ENCODE data around the gene ADRA2C.

- TF ChIP-seq ZNF274 (IDR thresholded peaks at IDR 0.05; ENCODE audit: low read depth, low read length) (no peak), YY1 (IDR thresholded peaks at IDR 0.05; ENCODE audit: insufficient read depth, insufficient read length) (no peak), SUZ12 (IDR thresholded peaks at IDR 0.05; ENCODE audit: extremely low read depth, insufficient read depth, insufficient read length) (no peak)
Observed at GRCh38 chr4:3805731-3806130, 39.5 kb downstream of the ADRA2C start.
